Smooth muscle cell (in vitro differentiated cells): Measurements from ENCODE around the gene ATP10D. TPM values are rescaled to one million over a fixed set of nuclear protein-coding genes. Genes with fewer than 3 reads are reported as not detected.

Experiments used
- DNase-seq: peaks from one replicate; lab custom pipeline; 2025; ENCODE audit not compliant: unreplicated experiment; lab: John Stamatoyannopoulos, UW
- H2AFZ ChIP-seq: fragments of 200-600 bp; sonication (generic); 2 replicates; pipeline ENCODE4 v1.6.0; 2016; ENCODE audit warnings: antibody characterized with exemption, low read depth, mild to moderate bottlenecking
- H3F3A ChIP-seq: fragments of 200-600 bp; sonication (generic); 2 replicates; pipeline ENCODE4 v1.6.0; 2017; ENCODE audit warnings: antibody characterized with exemption, low read depth
- H3K27ac ChIP-seq: fragments of 200-600 bp; sonication (generic); 2 replicates; pipeline ENCODE4 v1.5.1; 2016; ENCODE audit warnings: low read depth, mild to moderate bottlenecking
- H3K27me3 ChIP-seq: fragments of 200-600 bp; sonication (generic); 2 replicates; pipeline ENCODE4 v1.6.1; 2016; ENCODE audit warnings: low read depth, mild to moderate bottlenecking
- H3K36me3 ChIP-seq: fragments of 200-600 bp; sonication (generic); 2 replicates; pipeline ENCODE4 v1.5.1; 2016; ENCODE audit warnings: low read depth
- H3K4me1 ChIP-seq: fragments of 200-600 bp; sonication (generic); 2 replicates; pipeline ENCODE4 v1.5.1; 2016; ENCODE audit warnings: low read depth
- H3K4me2 ChIP-seq: fragments of 200-600 bp; sonication (generic); 2 replicates; pipeline ENCODE4 v1.6.0; 2016; ENCODE audit warnings: mild to moderate bottlenecking
- H3K4me3 ChIP-seq: fragments of 200-600 bp; sonication (generic); 2 replicates; pipeline ENCODE4 v1.5.1; 2016; ENCODE audit warnings: mild to moderate bottlenecking
- H3K79me2 ChIP-seq: fragments of 200-600 bp; sonication (generic); 2 replicates; pipeline ENCODE4 v1.6.0; 2016; ENCODE audit warnings: low read depth, mild to moderate bottlenecking
- H3K9ac ChIP-seq: fragments of 200-600 bp; sonication (generic); 2 replicates; pipeline ENCODE4 v1.6.0; 2016; ENCODE audit warnings: low read depth
- H3K9me3 ChIP-seq: fragments of 200-600 bp; sonication (generic); replicated peaks from 2 replicates; pipeline ENCODE4 v1.5.1; 2016; ENCODE audit warnings: low read depth
- H4K20me1 ChIP-seq: fragments of 200-600 bp; sonication (generic); 2 replicates; pipeline ENCODE4 v1.6.0; 2016; ENCODE audit warnings: low read depth
- WGBS: methylation state at CpG from one replicate; pipeline ENCODE4 v1.1.7; 2016; ENCODE audit warnings: low lambda C conversion rate; 5-methylcytosine and 5-hydroxymethylcytosine counted together
- polyA plus RNA-seq: library from polyadenylated mRNA; unstranded; fragments of >200 nt; fragmentation: Nextera tagmentation; extraction: Ambion mirVana; gene quantifications from 2 replicates; pipeline ENCODE4 v1.2.1, GENCODE V29; 2016
- total RNA-seq: library from RNA; depleted of rRNA; stranded (reverse); fragments of >200 nt; gene quantifications from 2 replicates; pipeline ENCODE4 v1.2.3, GENCODE V29; 2014
- TF ChIP-seq, protein P1 (sequence below): fragments of 200-600 bp; sonication (generic); IDR thresholded peaks from 2 replicates; pipeline ENCODE4 v1.5.1; 2017; ENCODE audit warnings: borderline replicate concordance, mild to moderate bottlenecking, antibody characterized with exemption; ENCODE audit not compliant: insufficient read depth, poor library complexity, severe bottlenecking

The ATP10D gene
- total RNA-seq, result 28.4 and 29.6 TPM in 2 replicates
- polyA plus RNA-seq, result 8.6 and 9.2 TPM in 2 replicates

DNA sequence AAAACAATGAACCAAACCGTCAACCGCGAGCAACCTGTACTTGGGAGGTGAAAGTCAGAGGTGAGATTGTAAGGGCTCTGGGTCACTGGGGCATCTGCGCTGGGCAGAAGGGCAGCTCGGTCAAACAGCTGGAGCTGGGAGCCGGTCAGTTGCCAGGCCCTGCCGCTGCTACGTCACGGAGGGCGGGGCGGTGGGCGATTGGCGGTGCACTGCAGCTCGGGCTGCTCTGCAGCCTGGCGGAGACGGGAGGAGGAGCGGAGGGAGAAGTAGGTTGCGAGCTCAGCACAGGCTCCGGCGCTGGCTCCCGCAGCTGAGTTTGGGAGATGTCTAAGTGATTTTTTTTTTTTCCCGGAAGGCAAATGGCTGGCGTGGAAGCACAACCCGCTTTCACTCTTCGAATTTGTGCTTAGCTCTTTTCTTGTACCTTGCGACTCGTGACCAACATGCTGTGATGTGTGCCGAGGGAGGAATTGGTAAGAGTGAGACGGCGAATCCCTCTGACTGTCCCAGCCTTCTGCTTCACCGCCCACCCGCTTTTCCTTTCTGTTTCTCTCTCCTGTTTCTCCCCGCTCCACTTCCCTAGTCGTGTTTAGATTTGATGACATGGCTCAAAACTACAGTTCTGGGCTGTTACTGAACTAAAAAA, at the start of gene ATP10D:
Gene ATP10D, plus strand, starts transcription at position 229 of the 646 bp plus-strand sequence. CDS start 27,266 bp downstream, outside the sequence.
- peak within 1 kb of the TSS; percentile 65 for H3K4me3 ChIP-seq
- WGBS, result under 1% methylated on average over 33 of the region's 34 CpGs
- peak within 1 kb of the TSS; percentile 81 for H3K27ac ChIP-seq
- no peaks in the 10 kb centered on the region for H4K20me1 ChIP-seq
- peak within 1 kb of the TSS; percentile 84 for H3K9ac ChIP-seq
- H3K27me3 ChIP-seq, result no peaks in the 10 kb centered on the region
- H3K9me3 ChIP-seq, result no peaks in the 10 kb centered on the region
- no peaks in the 10 kb centered on the region for H3K36me3 ChIP-seq
- no peaks in the 10 kb centered on the region for H3F3A ChIP-seq
- H3K4me1 ChIP-seq, result no peaks in the 10 kb centered on the region
- DNase-seq, result peak; percentile 73
- peak within 1 kb of the TSS; percentile 90 for H3K4me2 ChIP-seq
- H3K79me2 ChIP-seq, result peaks cover 13% of the 10 kb centered on the region
- TF ChIP-seq, protein P1, sequence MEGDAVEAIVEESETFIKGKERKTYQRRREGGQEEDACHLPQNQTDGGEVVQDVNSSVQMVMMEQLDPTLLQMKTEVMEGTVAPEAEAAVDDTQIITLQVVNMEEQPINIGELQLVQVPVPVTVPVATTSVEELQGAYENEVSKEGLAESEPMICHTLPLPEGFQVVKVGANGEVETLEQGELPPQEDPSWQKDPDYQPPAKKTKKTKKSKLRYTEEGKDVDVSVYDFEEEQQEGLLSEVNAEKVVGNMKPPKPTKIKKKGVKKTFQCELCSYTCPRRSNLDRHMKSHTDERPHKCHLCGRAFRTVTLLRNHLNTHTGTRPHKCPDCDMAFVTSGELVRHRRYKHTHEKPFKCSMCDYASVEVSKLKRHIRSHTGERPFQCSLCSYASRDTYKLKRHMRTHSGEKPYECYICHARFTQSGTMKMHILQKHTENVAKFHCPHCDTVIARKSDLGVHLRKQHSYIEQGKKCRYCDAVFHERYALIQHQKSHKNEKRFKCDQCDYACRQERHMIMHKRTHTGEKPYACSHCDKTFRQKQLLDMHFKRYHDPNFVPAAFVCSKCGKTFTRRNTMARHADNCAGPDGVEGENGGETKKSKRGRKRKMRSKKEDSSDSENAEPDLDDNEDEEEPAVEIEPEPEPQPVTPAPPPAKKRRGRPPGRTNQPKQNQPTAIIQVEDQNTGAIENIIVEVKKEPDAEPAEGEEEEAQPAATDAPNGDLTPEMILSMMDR, result no peak
- peak within 1 kb of the TSS; percentile 84 for H2AFZ ChIP-seq

DNA sequence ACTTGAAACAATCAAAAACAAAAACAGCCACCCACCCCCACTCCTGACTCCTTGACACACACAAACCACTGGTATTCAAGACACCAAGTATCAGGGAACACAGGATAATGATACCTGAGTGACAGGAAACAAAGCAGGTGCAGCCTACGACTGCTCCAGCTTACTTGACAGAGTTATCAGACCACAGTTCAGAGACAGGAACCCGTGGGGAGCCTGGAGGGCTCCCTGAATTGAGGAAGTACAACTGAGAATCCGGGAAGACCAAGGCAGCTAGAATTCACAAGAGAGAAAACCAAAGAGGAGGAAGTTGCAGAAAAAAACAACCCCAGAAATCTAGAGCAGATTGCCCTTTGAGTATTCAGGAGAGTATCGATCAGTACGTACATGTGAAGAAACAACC, 42.1 kb upstream of the ATP10D start:
- Histone ChIP-seq H3K4me1 (no peaks in the 10 kb centered on the region), H2AFZ (no peak overlapping the region), H3K27ac (no peak overlapping the region), H3K4me2 (no peak overlapping the region), H3F3A (no peaks in the 10 kb centered on the region), H3K27me3 (no peaks in the 10 kb centered on the region), H3K9me3 (no peaks in the 10 kb centered on the region), H3K9ac (no peak overlapping the region), H3K4me3 (no peak overlapping the region), H4K20me1 (no peaks in the 10 kb centered on the region), H3K79me2 (no peaks in the 10 kb centered on the region), H3K36me3 (no peaks in the 10 kb centered on the region)
- no peak for DNase-seq
- 82% methylated on average over 5 of the region's 5 CpGs for WGBS
- TF ChIP-seq, protein P1, result no peak

DNA sequence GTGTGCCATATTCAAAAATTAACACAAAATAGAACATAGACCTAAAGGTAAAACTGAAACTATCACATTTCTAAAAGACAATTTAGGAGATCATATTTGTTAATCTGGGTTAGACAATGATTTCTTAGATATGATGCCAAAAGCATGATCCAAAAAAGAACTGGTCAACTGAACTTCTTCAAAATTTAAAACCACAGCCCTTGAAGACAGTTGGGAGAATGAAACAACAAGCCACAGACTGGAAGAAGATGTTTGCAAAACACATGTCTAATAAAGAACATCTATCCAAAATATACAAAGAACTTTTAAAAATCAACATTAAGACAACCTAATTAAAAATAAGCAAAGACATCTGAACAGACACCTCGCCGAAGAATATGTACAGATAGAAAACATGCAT, 41.0 kb upstream of the ATP10D start:
- H3K27me3 ChIP-seq, result no peaks in the 10 kb centered on the region
- no peaks in the 10 kb centered on the region for H3K4me1 ChIP-seq
- no peaks in the 10 kb centered on the region for H3K79me2 ChIP-seq
- no peak overlapping the region for H3K4me3 ChIP-seq
- H3K4me2 ChIP-seq, result no peak overlapping the region
- H3K9ac ChIP-seq, result no peak overlapping the region
- no peak for DNase-seq
- H2AFZ ChIP-seq, result no peak overlapping the region
- no peaks in the 10 kb centered on the region for H3F3A ChIP-seq
- TF ChIP-seq, protein P1, result no peak
- H3K36me3 ChIP-seq, result no peaks in the 10 kb centered on the region
- WGBS, result 91% methylated on average over 2 of the region's 2 CpGs
- no peaks in the 10 kb centered on the region for H4K20me1 ChIP-seq
- H3K9me3 ChIP-seq, result no peaks in the 10 kb centered on the region
- H3K27ac ChIP-seq, result no peak overlapping the region

DNA sequence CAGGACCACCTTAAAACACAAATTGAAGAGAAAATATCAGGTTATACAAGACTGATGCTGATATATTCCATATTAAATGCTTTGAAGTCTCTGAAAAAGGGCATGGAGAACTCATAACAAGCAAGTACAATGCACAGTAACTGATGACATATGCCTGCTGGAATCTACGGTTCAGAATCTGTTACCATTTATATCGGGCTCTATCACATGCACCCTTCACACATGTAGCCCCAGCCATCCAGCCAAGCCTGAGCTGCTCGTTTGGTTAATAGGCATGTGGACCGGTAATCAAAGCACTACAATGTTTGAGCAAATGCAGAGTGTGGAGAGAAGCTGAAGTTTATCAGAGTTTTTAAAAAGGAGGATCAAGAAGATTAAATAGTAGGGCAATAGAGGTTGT, 33.4 kb upstream of the ATP10D start:
- no peak overlapping the region for H3K27ac ChIP-seq
- H3K4me3 ChIP-seq, result no peak overlapping the region
- H3K9ac ChIP-seq, result no peak overlapping the region
- H3K27me3 ChIP-seq, result no peaks in the 10 kb centered on the region
- no peaks in the 10 kb centered on the region for H3K9me3 ChIP-seq
- H3F3A ChIP-seq, result no peaks in the 10 kb centered on the region
- no peak overlapping the region for H3K4me2 ChIP-seq
- H4K20me1 ChIP-seq, result no peaks in the 10 kb centered on the region
- no peak overlapping the region for H2AFZ ChIP-seq
- no peak for DNase-seq
- 63% methylated on average over 4 of the region's 4 CpGs for WGBS
- H3K4me1 ChIP-seq, result no peaks in the 10 kb centered on the region
- peaks cover 3% of the 10 kb centered on the region for H3K36me3 ChIP-seq
- H3K79me2 ChIP-seq, result no peaks in the 10 kb centered on the region
- TF ChIP-seq, protein P1, result no peak
